NB4 (cell line): ENCODE measurements around the gene CNTNAP2.

ENCODE experiments used
- DNase-seq: peaks from one replicate; pipeline ENCODE4 v3.0.0; 2010; ENCODE audit warnings: low read depth
- H3K4me3 ChIP-seq: one replicate; pipeline ENCODE4 v1.5.1; 2011; ENCODE audit warnings: mild to moderate bottlenecking, low read depth, low read length, moderate library complexity
- CTCF ChIP-seq: IDR thresholded peaks from one replicate; pipeline ENCODE4 v1.5.1; 2012; ENCODE audit warnings: low read depth, low read length
- MAX ChIP-seq: IDR thresholded peaks from 2 replicates; pipeline ENCODE4 v1.6.1; 2011; ENCODE audit warnings: low read depth, low read length
- MYC ChIP-seq: IDR thresholded peaks from 2 replicates; pipeline ENCODE4 v1.6.1; 2011; ENCODE audit warnings: low read depth, low read length
- POLR2A ChIP-seq: IDR thresholded peaks from 2 replicates; pipeline ENCODE4 v1.6.1; 2011; ENCODE audit warnings: mild to moderate bottlenecking; ENCODE audit not compliant: insufficient read length; ENCODE audit errors: extremely low read depth

The CNTNAP2 gene

GRCh38 chr7:148367731-148368475 lies 2251.3 kb downstream of the CNTNAP2 start:
- no peak for DNase-seq
- no peak overlapping the region for H3K4me3 ChIP-seq
- TF ChIP-seq POLR2A, result no peak
- no peak for TF ChIP-seq CTCF
- no peak for TF ChIP-seq MAX
- TF ChIP-seq MYC, result no peak

GRCh38 chr7:148368562-148368961 lies 2252.0 kb downstream of the CNTNAP2 start:
- TF ChIP-seq CTCF (no peak), POLR2A (no peak), MYC (no peak), MAX (no peak)
- H3K4me3 ChIP-seq, result no peak overlapping the region
- DNase-seq, result no peak

GRCh38 chr7:148371280-148371937 lies 2254.8 kb downstream of the CNTNAP2 start:
- TF ChIP-seq MYC, result no peak
- TF ChIP-seq CTCF, result no peak
- no peak for TF ChIP-seq MAX
- no peak for TF ChIP-seq POLR2A
- no peak for DNase-seq
- H3K4me3 ChIP-seq, result no peak overlapping the region

GRCh38 chr7:148374396-148375259 lies 2258.0 kb downstream of the CNTNAP2 start:
- H3K4me3 ChIP-seq, result no peak overlapping the region
- TF ChIP-seq MYC (no peak), MAX (no peak), CTCF (no peak), POLR2A (no peak)
- no peak for DNase-seq

- DNase-seq, result no peak
- TF ChIP-seq MAX (no peak), POLR2A (no peak), CTCF (no peak)
- no peak overlapping the region for H3K4me3 ChIP-seq
Measured at GRCh38 chr7:148379677-148380076, 2263.1 kb downstream of the CNTNAP2 start.
